WTC11 (cell line): ENCODE data around the gene HJURP. TPM values are rescaled to one million over a fixed set of nuclear protein-coding genes. Genes with fewer than 3 reads are reported as not detected.

Experiments used
- ATAC-seq: fragments of 200-7000 bp; cut with Tn5 transposase; 2 replicates; pipeline ENCODE4 v1.10.0; 2021; ENCODE audit warnings: mild to moderate bottlenecking, moderate library complexity
- CTCF ChIA-PET: fragments of 300-600 bp; sonication (Branson Sonifier 250); formaldehyde crosslinking; loops from one replicate; lab custom pipeline; 2021; ENCODE audit warnings: antibody characterized with exemption; lab: Charles Lee
- POLR2A ChIA-PET: fragments of 350-600 bp; sonication (Branson Sonifier 250); formaldehyde crosslinking; loops from one replicate; lab custom pipeline; 2021; ENCODE audit warnings: antibody characterized with exemption; lab: Charles Lee
- DNase-seq: peaks from one replicate; pipeline ENCODE4 v3.0.0; 2021; ENCODE audit warnings: low spot score
- H3K27ac Mint-ChIP-seq: 2 replicates; pipeline ENCODE4 v1.8.0; 2021; ENCODE audit warnings: mixed read lengths
- H3K27me3 Mint-ChIP-seq: 2 replicates; pipeline ENCODE4 v1.8.0; 2021; ENCODE audit warnings: low read depth, mild to moderate bottlenecking, moderate library complexity, mixed read lengths
- H3K36me3 Mint-ChIP-seq: 2 replicates; pipeline ENCODE4 v1.8.0; 2021; ENCODE audit warnings: mixed read lengths
- H3K4me1 Mint-ChIP-seq: 2 replicates; pipeline ENCODE4 v1.8.0; 2022; ENCODE audit warnings: mixed read lengths
- H3K4me3 Mint-ChIP-seq: 2 replicates; pipeline ENCODE4 v1.8.0; 2021; ENCODE audit warnings: mild to moderate bottlenecking, moderate library complexity, mixed read lengths
- H3K9me3 Mint-ChIP-seq: 2 replicates; pipeline ENCODE4 v1.8.0; 2021; ENCODE audit warnings: mixed read lengths
- ELF4 ChIP-seq: sonication (generic); formaldehyde crosslinking; IDR thresholded peaks from 2 replicates; pipeline ENCODE4 v1.8.1; 2022; ENCODE audit warnings: low read depth, mild to moderate bottlenecking, moderate library complexity, missing genetic modification reagents
- ESRRA ChIP-seq: sonication (generic); formaldehyde crosslinking; IDR thresholded peaks from 2 replicates; pipeline ENCODE4 v1.8.1; 2022; ENCODE audit warnings: mild to moderate bottlenecking, missing genetic modification reagents, borderline replicate concordance
- HMGA2 ChIP-seq: fragments of 250-450 bp; sonication (Bioruptor Pico); IDR thresholded peaks from 2 replicates; pipeline ENCODE4 v1.4.0; 2021; ENCODE audit warnings: mild to moderate bottlenecking, moderate library complexity
- IRF2 ChIP-seq: sonication (generic); formaldehyde crosslinking; IDR thresholded peaks from 2 replicates; pipeline ENCODE4 v1.8.0; 2022; ENCODE audit warnings: low read depth, missing genetic modification reagents, borderline replicate concordance
- JAZF1 ChIP-seq: fragments of 250-450 bp; sonication (Bioruptor Pico); IDR thresholded peaks from 2 replicates; pipeline ENCODE4 v1.9.0; 2021; ENCODE audit warnings: moderate library complexity, mild to moderate bottlenecking, inconsistent platforms
- JUN ChIP-seq: sonication (generic); formaldehyde crosslinking; IDR thresholded peaks from 2 replicates; pipeline ENCODE4 v1.8.0; 2023; ENCODE audit warnings: mild to moderate bottlenecking, missing genetic modification reagents
- NR3C1 ChIP-seq: sonication (generic); formaldehyde crosslinking; conservative IDR thresholded peaks from 2 replicates; pipeline ENCODE4 v1.8.1; 2023; ENCODE audit warnings: low read depth, mild to moderate bottlenecking, missing genetic modification reagents
- SOX15 ChIP-seq: fragments of 250-450 bp; sonication (Bioruptor Pico); IDR thresholded peaks from 2 replicates; pipeline ENCODE4 v1.9.0; 2021; ENCODE audit warnings: mild to moderate bottlenecking
- TEAD4 ChIP-seq: sonication (generic); formaldehyde crosslinking; IDR thresholded peaks from 2 replicates; pipeline ENCODE4 v1.8.0; 2022; ENCODE audit warnings: mild to moderate bottlenecking, missing genetic modification reagents
- TP53 ChIP-seq: sonication (generic); formaldehyde crosslinking; IDR thresholded peaks from 2 replicates; pipeline ENCODE4 v1.8.1; 2023; ENCODE audit warnings: mild to moderate bottlenecking, missing genetic modification reagents
- ZNF121 ChIP-seq: sonication (generic); formaldehyde crosslinking; IDR thresholded peaks from 2 replicates; pipeline ENCODE4 v1.8.0; 2023; ENCODE audit warnings: missing genetic modification reagents
- ZNF396 ChIP-seq: fragments of 250-450 bp; sonication (Bioruptor Pico); IDR thresholded peaks from 2 replicates; pipeline ENCODE4 v1.8.0; 2021; ENCODE audit warnings: mild to moderate bottlenecking, moderate library complexity, borderline replicate concordance
- total RNA-seq: library from RNA; stranded (reverse); gene quantifications from 3 replicates; pipeline ENCODE4 v1.2.3, GENCODE V29; 2021
- TF ChIP-seq, protein P1 (sequence below): sonication (generic); formaldehyde crosslinking; IDR thresholded peaks from 2 replicates; pipeline ENCODE4 v1.8.0; 2023; ENCODE audit warnings: mild to moderate bottlenecking, missing genetic modification reagents
- TF ChIP-seq, protein P2 (sequence below): sonication (generic); formaldehyde crosslinking; IDR thresholded peaks from 2 replicates; pipeline ENCODE4 v1.8.1; 2022; ENCODE audit warnings: low read depth, mild to moderate bottlenecking, moderate library complexity, missing genetic modification reagents, borderline replicate concordance
- TF ChIP-seq, protein P3 (sequence below): sonication (generic); formaldehyde crosslinking; IDR thresholded peaks from 2 replicates; pipeline ENCODE4 v1.8.1; 2023; ENCODE audit warnings: mild to moderate bottlenecking, missing genetic modification reagents
- TF ChIP-seq, protein P4 (sequence below): fragments of 250-450 bp; sonication (Bioruptor Pico); IDR thresholded peaks from 2 replicates; pipeline ENCODE4 v2.1.2; 2022; ENCODE audit warnings: mild to moderate bottlenecking, moderate library complexity
- TF ChIP-seq, protein P5 (sequence below): sonication (generic); formaldehyde crosslinking; IDR thresholded peaks from 2 replicates; pipeline ENCODE4 v1.8.0; 2022; ENCODE audit warnings: missing genetic modification reagents

The HJURP gene
- total RNA-seq, 1 experiment from 2014 or later = 83.7 TPM

DNA sequence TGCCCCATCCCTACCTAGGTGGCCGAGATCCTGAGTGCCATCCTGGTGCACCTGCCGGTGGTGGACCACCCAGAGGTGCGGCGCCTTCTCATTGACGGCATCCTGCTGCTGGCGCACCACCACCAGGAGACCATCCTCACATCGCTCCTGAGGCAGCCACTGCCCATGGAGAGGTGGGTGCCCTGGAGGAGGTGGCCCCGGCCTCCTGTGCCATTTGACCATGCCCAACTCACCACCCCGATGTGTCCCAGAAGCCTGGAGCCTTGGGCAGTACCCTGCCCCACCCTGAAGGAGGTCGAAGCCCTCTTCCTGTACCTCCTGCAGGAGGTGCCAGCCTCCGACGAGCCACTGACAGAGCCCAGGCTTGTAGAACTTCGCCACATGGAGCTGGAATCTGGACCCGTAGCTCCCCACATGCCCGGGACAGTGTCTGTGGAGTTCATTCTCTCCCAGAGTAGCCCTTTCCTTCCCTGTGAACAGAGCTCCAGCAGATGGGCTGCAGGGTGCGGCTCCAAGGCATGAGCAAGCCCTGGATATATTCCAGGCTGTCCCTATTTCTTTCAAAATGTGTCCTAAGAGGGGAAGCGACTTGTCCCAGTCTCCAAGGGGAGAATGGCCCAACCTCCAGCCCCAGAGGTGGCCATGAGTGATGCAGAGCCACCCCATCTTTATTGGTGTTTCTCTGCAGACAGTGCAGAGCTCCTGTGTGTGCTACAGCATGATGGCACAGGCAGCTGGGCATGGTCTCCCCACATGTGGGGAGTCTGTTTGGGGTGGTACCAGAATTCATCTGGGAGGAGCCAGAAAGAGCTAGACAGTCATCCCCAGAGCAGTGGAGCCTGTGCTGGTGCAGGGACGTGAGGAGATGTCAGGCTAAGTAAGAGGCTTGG, 34.2 kb downstream of the HJURP start (continued):
- TF ChIP-seq, protein P1, sequence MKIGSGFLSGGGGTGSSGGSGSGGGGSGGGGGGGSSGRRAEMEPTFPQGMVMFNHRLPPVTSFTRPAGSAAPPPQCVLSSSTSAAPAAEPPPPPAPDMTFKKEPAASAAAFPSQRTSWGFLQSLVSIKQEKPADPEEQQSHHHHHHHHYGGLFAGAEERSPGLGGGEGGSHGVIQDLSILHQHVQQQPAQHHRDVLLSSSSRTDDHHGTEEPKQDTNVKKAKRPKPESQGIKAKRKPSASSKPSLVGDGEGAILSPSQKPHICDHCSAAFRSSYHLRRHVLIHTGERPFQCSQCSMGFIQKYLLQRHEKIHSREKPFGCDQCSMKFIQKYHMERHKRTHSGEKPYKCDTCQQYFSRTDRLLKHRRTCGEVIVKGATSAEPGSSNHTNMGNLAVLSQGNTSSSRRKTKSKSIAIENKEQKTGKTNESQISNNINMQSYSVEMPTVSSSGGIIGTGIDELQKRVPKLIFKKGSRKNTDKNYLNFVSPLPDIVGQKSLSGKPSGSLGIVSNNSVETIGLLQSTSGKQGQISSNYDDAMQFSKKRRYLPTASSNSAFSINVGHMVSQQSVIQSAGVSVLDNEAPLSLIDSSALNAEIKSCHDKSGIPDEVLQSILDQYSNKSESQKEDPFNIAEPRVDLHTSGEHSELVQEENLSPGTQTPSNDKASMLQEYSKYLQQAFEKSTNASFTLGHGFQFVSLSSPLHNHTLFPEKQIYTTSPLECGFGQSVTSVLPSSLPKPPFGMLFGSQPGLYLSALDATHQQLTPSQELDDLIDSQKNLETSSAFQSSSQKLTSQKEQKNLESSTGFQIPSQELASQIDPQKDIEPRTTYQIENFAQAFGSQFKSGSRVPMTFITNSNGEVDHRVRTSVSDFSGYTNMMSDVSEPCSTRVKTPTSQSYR = no peak
- TF ChIP-seq, protein P2, sequence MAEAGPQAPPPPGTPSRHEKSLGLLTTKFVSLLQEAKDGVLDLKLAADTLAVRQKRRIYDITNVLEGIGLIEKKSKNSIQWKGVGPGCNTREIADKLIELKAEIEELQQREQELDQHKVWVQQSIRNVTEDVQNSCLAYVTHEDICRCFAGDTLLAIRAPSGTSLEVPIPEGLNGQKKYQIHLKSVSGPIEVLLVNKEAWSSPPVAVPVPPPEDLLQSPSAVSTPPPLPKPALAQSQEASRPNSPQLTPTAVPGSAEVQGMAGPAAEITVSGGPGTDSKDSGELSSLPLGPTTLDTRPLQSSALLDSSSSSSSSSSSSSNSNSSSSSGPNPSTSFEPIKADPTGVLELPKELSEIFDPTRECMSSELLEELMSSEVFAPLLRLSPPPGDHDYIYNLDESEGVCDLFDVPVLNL (CRISPR knock-in tag) = no peak
- no peak for TF ChIP-seq ZNF121 (CRISPR knock-in tag)
- no peak for TF ChIP-seq NR3C1
- no peak for TF ChIP-seq ZNF396

DNA sequence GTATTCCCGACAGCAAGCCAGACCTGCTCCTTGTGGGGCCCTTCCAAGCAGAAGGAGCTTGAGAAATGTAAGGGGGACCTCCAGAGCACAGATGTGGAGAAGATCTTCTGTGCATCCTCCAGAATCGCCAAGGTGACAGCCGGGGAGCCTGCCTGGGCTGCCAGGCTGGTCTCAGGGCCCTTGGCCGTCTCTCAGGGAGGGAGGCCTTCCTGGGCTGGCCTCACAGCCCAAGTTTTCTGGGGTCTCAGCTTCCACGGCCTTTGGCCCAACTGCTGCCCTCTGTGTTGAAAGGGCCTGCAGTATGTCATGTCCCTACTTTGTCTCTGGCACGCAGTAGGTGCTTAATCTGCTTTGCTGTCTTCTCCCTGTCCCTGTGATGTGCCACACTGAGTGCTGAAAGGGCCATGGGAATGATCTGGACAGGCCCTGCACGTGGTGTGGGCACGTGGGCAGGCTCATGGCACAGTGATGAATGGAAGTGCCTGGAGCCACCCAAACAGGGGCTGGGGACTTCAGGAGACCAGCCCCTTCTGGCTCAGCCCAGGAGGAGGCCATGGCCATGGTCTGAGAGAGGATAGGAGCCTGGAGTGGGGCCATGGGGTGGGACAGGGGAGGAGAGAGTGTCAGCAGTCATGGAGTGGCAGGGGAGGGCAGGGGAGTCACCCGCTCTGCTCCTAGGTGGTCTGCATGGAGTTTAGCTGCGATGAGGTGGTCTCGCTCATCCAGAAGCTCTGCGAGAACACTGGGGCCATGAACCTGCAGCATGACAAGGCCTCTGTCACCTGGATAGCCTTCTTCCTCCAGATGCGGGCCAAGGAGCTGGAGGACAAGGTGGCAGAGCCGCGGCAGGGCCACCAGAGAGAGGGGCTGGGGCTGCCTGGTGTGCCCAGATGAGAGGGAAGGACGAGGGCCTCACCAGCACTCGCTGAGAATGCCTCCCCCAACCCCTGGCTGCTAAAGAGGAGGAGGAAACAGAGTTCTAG, 35.4 kb downstream of the HJURP start:
- H3K4me3 Mint-ChIP-seq = no peak overlapping the region
- ChIA-PET CTCF (interaction anchor here (1.3 kb wide), 1 partner anchor 14 kb away, joined by 3 read pairs; no protein-coding TSS in a partner anchor), POLR2A (no interaction called here)
- H3K9me3 Mint-ChIP-seq = peaks cover 2% of the 10 kb centered on the region; the same call in 1 of the 2 replicates
- no peaks in the 10 kb centered on the region for H3K4me1 Mint-ChIP-seq
- TF ChIP-seq SOX15 (no peak), ELF4 (no peak), TP53 (no peak), ZNF121 (CRISPR knock-in tag) (no peak), JAZF1 (no peak), ESRRA (CRISPR knock-in tag) (no peak), HMGA2 (CRISPR knock-in tag) (no peak), IRF2 (CRISPR knock-in tag) (no peak), JUN (CRISPR knock-in tag) (no peak), TEAD4 (CRISPR knock-in tag) (no peak)
- TF ChIP-seq, protein P2 (CRISPR knock-in tag) = no peak
- TF ChIP-seq, protein P3, sequence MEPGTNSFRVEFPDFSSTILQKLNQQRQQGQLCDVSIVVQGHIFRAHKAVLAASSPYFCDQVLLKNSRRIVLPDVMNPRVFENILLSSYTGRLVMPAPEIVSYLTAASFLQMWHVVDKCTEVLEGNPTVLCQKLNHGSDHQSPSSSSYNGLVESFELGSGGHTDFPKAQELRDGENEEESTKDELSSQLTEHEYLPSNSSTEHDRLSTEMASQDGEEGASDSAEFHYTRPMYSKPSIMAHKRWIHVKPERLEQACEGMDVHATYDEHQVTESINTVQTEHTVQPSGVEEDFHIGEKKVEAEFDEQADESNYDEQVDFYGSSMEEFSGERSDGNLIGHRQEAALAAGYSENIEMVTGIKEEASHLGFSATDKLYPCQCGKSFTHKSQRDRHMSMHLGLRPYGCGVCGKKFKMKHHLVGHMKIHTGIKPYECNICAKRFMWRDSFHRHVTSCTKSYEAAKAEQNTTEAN (CRISPR knock-in tag) = no peak
- TF ChIP-seq, protein P4, sequence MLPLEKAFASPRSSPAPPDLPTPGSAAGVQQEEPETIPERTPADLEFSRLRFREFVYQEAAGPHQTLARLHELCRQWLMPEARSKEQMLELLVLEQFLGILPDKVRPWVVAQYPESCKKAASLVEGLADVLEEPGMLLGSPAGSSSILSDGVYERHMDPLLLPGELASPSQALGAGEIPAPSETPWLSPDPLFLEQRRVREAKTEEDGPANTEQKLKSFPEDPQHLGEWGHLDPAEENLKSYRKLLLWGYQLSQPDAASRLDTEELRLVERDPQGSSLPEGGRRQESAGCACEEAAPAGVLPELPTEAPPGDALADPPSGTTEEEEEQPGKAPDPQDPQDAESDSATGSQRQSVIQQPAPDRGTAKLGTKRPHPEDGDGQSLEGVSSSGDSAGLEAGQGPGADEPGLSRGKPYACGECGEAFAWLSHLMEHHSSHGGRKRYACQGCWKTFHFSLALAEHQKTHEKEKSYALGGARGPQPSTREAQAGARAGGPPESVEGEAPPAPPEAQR (CRISPR knock-in tag) = no peak
- TF ChIP-seq, protein P5, sequence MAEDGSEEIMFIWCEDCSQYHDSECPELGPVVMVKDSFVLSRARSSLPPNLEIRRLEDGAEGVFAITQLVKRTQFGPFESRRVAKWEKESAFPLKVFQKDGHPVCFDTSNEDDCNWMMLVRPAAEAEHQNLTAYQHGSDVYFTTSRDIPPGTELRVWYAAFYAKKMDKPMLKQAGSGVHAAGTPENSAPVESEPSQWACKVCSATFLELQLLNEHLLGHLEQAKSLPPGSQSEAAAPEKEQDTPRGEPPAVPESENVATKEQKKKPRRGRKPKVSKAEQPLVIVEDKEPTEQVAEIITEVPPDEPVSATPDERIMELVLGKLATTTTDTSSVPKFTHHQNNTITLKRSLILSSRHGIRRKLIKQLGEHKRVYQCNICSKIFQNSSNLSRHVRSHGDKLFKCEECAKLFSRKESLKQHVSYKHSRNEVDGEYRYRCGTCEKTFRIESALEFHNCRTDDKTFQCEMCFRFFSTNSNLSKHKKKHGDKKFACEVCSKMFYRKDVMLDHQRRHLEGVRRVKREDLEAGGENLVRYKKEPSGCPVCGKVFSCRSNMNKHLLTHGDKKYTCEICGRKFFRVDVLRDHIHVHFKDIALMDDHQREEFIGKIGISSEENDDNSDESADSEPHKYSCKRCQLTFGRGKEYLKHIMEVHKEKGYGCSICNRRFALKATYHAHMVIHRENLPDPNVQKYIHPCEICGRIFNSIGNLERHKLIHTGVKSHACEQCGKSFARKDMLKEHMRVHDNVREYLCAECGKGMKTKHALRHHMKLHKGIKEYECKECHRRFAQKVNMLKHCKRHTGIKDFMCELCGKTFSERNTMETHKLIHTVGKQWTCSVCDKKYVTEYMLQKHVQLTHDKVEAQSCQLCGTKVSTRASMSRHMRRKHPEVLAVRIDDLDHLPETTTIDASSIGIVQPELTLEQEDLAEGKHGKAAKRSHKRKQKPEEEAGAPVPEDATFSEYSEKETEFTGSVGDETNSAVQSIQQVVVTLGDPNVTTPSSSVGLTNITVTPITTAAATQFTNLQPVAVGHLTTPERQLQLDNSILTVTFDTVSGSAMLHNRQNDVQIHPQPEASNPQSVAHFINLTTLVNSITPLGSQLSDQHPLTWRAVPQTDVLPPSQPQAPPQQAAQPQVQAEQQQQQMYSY (CRISPR knock-in tag) = no peak
- ATAC-seq (no peak), DNase-seq (no peak)
- H3K27me3 Mint-ChIP-seq = no peaks in the 10 kb centered on the region
- H3K27ac Mint-ChIP-seq = no peak overlapping the region
- no peaks in the 10 kb centered on the region for H3K36me3 Mint-ChIP-seq
